Fibroblast of lung (primary cell): Measurements from ENCODE around the gene TEKT3. TPM values are rescaled to one million over a fixed set of nuclear protein-coding genes. Genes with fewer than 3 reads are reported as not detected.

ENCODE experiments used
- DNase-seq, 2 donors: peaks; one replicate each; pipeline versions ENCODE4 v3.0.0 to v3.0.0-alpha.2; 2010; ENCODE audit warnings: low read depth in 2 of 2
- H2AFZ ChIP-seq: 2 replicates; pipeline ENCODE4 v1.5.1; 2012; ENCODE audit warnings: low read length, control low read depth, inconsistent platforms
- H3K27ac ChIP-seq: 2 replicates; pipeline ENCODE4 v1.5.1; 2011; ENCODE audit warnings: low read length, control low read depth; ENCODE audit not compliant: insufficient read depth
- H3K27me3 ChIP-seq: 2 replicates; pipeline ENCODE4 v1.5.1; 2011; ENCODE audit warnings: mild to moderate bottlenecking, low read length; ENCODE audit not compliant: control insufficient read depth, insufficient read depth
- H3K36me3 ChIP-seq: 2 replicates; pipeline ENCODE4 v1.5.1; 2011; ENCODE audit warnings: low read length; ENCODE audit not compliant: control insufficient read depth, insufficient read depth
- H3K4me1 ChIP-seq: 2 replicates; pipeline ENCODE4 v1.5.1; 2011; ENCODE audit warnings: low read length; ENCODE audit not compliant: control insufficient read depth, insufficient read depth; ENCODE audit errors: extremely low read depth
- H3K4me2 ChIP-seq: 2 replicates; pipeline ENCODE4 v1.5.1; 2011; ENCODE audit warnings: low read length, control low read depth; ENCODE audit not compliant: insufficient read depth; ENCODE audit errors: extremely low read depth
- H3K4me3 ChIP-seq, 4 experiments: fragments of 200-600 bp in 1 of 4; sonication (generic) in 1 of 4; replicated peaks in 1 of 4; 2 replicates each; pipeline ENCODE4 v1.5.1; 2011 to 2016; ENCODE audit warnings: low read length in 4 of 4, low read depth in 3 of 4, mild to moderate bottlenecking in 3 of 4, control low read depth in 2 of 4, inconsistent platforms in 1 of 4, mixed read lengths in 1 of 4; ENCODE audit not compliant: insufficient read depth in 1 of 4; ENCODE audit errors: control extremely low read depth in 1 of 4
- H3K79me2 ChIP-seq: 2 replicates; pipeline ENCODE4 v1.5.1; 2012; ENCODE audit warnings: mild to moderate bottlenecking, low read length, inconsistent platforms; ENCODE audit not compliant: control insufficient read depth, insufficient read depth
- H3K9ac ChIP-seq: 2 replicates; pipeline ENCODE4 v1.5.1; 2011; ENCODE audit warnings: mild to moderate bottlenecking, low read length, control low read depth; ENCODE audit not compliant: insufficient read depth
- H3K9me3 ChIP-seq: 2 replicates; pipeline ENCODE4 v1.5.1; 2012; ENCODE audit warnings: low read depth, low read length; ENCODE audit not compliant: control insufficient read depth, insufficient read depth
- H4K20me1 ChIP-seq: 2 replicates; pipeline ENCODE4 v1.5.1; 2011; ENCODE audit warnings: low read length; ENCODE audit not compliant: control insufficient read depth, insufficient read depth; ENCODE audit errors: extremely low read depth
- EZH2 ChIP-seq: IDR thresholded peaks from 2 replicates; pipeline ENCODE4 v1.5.1; 2012; ENCODE audit warnings: low read length, control low read depth, mild to moderate bottlenecking; ENCODE audit errors: missing control alignments
- polyA plus RNA-seq, 2 donors: library from polyadenylated mRNA; depleted of rRNA in 1 of 2; stranded (reverse) in 1 of 2; unstranded in 1 of 2; fragments of >200 nt; gene quantifications; 2 replicates each; pipeline ENCODE4 v1.2.1, GENCODE V29; 2011 to 2012; ENCODE audit warnings: missing spikeins in 1 of 2
- total RNA-seq: library from RNA; depleted of rRNA; stranded (reverse); fragments of >200 nt; gene quantifications from 2 replicates; pipeline ENCODE4 v1.2.1, GENCODE V29; 2014
- TF ChIP-seq, protein P1 (sequence below), 2 donors: IDR thresholded peaks in 1 of 2; conservative IDR thresholded peaks in 1 of 2; 1 replicate in 1 of 2; 2 replicates in 1 of 2; pipeline ENCODE4 v1.5.1; 2011 to 2012; ENCODE audit warnings: low read length in 2 of 2, control low read depth in 1 of 2, inconsistent platforms in 1 of 2, low read depth in 1 of 2, mild to moderate bottlenecking in 1 of 2

Gene TEKT3
- total and polyA plus RNA-seq, 2 donors (not counting 1 experiment from before 2014, with no cell fraction given) = 0.33 to 0.52 TPM

DNA sequence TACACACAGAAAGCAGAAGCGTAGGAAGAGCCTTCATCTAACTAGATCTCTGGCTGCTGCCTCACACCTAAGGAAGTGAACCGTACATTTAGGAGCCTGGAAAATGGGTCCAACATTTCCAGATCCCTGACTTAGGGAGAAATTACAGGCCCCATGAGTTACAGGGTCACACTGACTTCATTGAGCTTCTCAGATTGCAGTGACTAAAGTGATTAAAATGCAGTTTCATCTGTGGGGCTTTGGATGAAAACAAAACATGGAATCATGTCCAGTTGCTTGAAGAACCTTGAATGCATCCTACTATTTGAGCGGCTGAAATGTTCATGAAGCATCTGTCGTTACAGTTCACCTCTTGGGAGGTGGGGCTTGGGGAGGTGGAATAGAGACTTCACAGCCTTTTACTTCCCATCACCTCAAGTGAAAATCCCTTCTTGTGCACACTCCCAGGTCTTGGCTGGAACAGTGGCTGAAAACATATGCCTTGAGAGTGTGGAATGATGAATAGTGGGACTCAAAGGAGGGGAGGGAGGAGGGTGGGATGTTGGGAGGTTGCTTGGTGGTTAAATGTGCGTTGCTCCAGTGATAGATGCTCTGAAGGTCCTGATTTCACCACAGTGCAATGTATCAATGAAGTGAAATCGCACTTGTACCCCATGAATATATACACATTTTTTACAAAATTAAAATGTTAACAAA, 19.7 kb downstream of the TEKT3 start:
- H3K9me3 ChIP-seq = no peaks in the 10 kb centered on the region
- H2AFZ ChIP-seq = no peak overlapping the region
- peak; percentile 66 to 80 for DNase-seq
- H3K27ac ChIP-seq = no peak overlapping the region
- no peak overlapping the region for H3K4me3 ChIP-seq
- no peaks in the 10 kb centered on the region for H3K79me2 ChIP-seq
- no peak for TF ChIP-seq EZH2
- H3K27me3 ChIP-seq = peaks cover 3% of the 10 kb centered on the region
- H4K20me1 ChIP-seq = no peaks in the 10 kb centered on the region
- no peak overlapping the region for H3K4me2 ChIP-seq
- H3K9ac ChIP-seq = no peak overlapping the region
- H3K36me3 ChIP-seq = no peaks in the 10 kb centered on the region
- H3K4me1 ChIP-seq = no peaks in the 10 kb centered on the region

DNA sequence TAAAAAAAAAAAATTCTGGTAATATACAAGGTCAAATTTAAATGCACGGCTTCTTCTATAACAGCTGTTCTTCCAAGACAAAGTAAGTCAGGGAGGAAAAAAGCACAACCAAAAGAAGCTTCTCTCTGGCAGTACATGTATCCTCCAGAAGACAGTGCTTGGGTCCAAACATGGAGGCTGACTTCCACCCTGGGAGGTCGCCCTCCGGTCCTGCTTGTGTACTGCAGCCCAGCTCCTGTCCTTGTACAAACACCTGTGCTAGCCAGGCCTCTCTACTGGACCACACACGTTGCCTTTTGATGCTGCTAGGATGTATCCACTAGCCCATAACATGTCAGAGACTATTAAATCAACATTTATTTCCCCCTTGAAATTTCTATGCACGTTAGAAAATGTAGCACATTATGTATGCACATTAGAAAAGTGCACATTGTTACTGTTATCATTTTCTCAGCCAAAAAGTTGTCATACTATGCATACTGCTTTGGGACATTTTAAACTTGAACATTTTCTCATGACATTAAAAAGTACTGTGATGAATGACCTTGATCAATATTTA, 21.9 kb downstream of the TEKT3 start:
- no peak for DNase-seq
- TF ChIP-seq, protein P1, sequence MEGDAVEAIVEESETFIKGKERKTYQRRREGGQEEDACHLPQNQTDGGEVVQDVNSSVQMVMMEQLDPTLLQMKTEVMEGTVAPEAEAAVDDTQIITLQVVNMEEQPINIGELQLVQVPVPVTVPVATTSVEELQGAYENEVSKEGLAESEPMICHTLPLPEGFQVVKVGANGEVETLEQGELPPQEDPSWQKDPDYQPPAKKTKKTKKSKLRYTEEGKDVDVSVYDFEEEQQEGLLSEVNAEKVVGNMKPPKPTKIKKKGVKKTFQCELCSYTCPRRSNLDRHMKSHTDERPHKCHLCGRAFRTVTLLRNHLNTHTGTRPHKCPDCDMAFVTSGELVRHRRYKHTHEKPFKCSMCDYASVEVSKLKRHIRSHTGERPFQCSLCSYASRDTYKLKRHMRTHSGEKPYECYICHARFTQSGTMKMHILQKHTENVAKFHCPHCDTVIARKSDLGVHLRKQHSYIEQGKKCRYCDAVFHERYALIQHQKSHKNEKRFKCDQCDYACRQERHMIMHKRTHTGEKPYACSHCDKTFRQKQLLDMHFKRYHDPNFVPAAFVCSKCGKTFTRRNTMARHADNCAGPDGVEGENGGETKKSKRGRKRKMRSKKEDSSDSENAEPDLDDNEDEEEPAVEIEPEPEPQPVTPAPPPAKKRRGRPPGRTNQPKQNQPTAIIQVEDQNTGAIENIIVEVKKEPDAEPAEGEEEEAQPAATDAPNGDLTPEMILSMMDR (conservative IDR thresholded peaks at IDR 0.05 in 1 of 2, IDR thresholded peaks at IDR 0.05 in 1 of 2; ENCODE audit: low read depth in 1 of 2, low read length in 2 of 2) = no peak
- TF ChIP-seq EZH2 = no peak
- no peaks in the 10 kb centered on the region for H3K9me3 ChIP-seq
- H4K20me1 ChIP-seq = no peaks in the 10 kb centered on the region
- H3K4me2 ChIP-seq = no peak overlapping the region
- no peaks in the 10 kb centered on the region for H3K4me1 ChIP-seq
- no peaks in the 10 kb centered on the region for H3K36me3 ChIP-seq
- H3K9ac ChIP-seq = no peak overlapping the region
- no peak overlapping the region for H3K4me3 ChIP-seq
- H3K27me3 ChIP-seq = peaks cover 3% of the 10 kb centered on the region
- H2AFZ ChIP-seq = no peak overlapping the region
- H3K27ac ChIP-seq = no peak overlapping the region
- no peaks in the 10 kb centered on the region for H3K79me2 ChIP-seq

DNA sequence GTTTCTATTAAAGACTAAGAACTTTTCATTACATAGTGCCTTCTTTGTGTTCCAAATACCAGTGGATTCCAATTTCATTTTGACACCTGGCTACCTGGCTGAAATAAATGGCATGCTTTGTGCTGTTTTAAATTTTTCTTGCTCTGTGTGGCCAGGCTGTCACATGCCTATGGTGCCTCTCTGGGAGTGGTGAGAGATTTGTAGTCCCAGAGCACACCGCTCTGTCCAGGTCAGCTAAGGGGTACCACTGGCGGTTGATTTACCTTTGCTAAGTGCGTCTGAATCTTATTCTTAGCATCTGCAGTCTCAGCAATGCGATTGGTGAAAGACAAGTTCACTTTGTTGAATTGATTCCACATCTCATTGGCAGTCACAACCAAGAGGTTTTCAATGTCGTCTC, 29.4 kb downstream of the TEKT3 start:
- TF ChIP-seq EZH2 = no peak
- Histone ChIP-seq H3K36me3 (no peaks in the 10 kb centered on the region), H2AFZ (no peak overlapping the region), H3K9ac (no peak overlapping the region), H3K79me2 (no peaks in the 10 kb centered on the region), H3K4me1 (peaks cover 5% of the 10 kb centered on the region), H3K27ac (no peak overlapping the region), H4K20me1 (no peaks in the 10 kb centered on the region), H3K27me3 (peaks cover 9% of the 10 kb centered on the region), H3K4me3 (no peak overlapping the region), H3K4me2 (no peak overlapping the region), H3K9me3 (no peaks in the 10 kb centered on the region)
- DNase-seq = no peak

DNA sequence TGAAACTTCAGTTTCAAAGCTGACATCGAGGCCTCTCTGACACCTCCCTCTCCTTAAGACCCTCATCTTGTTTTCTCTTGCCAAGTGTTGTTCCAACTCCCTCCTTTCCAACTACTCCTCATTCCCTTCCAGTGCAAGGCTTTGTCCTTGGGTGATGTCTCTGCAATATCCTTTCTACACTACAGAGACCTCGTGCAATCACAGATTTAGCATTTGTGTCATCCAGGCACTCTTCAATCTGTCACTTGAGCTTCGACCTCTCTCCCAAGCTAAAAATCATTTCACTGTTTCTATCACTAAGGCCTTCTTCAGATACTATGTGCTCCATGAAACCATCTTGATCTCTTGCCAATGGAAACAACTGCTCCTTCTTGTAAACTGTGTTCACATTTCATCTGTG, 31.6 kb downstream of the TEKT3 start:
- no peak for DNase-seq
- Histone ChIP-seq H3K4me2 (no peak overlapping the region), H4K20me1 (no peaks in the 10 kb centered on the region), H3K4me1 (peaks cover 11% of the 10 kb centered on the region), H3K4me3 (no peak overlapping the region), H3K9me3 (no peaks in the 10 kb centered on the region), H3K36me3 (no peaks in the 10 kb centered on the region), H3K79me2 (no peaks in the 10 kb centered on the region), H3K27me3 (peaks cover 9% of the 10 kb centered on the region), H3K27ac (no peak overlapping the region), H3K9ac (no peak overlapping the region), H2AFZ (no peak overlapping the region)
- no peak for TF ChIP-seq EZH2
- TF ChIP-seq, protein P1 (conservative IDR thresholded peaks at IDR 0.05 in 1 of 2, IDR thresholded peaks at IDR 0.05 in 1 of 2; ENCODE audit: low read depth in 1 of 2, low read length in 2 of 2) = no peak
